ENCODE results near the gene OTOR. TPM values are rescaled to one million over a fixed set of nuclear protein-coding genes. Genes with fewer than 3 reads are reported as not detected.

Gene OTOR
- total RNA-seq, 1 experiment from 2014 or later = not detected

DNA sequence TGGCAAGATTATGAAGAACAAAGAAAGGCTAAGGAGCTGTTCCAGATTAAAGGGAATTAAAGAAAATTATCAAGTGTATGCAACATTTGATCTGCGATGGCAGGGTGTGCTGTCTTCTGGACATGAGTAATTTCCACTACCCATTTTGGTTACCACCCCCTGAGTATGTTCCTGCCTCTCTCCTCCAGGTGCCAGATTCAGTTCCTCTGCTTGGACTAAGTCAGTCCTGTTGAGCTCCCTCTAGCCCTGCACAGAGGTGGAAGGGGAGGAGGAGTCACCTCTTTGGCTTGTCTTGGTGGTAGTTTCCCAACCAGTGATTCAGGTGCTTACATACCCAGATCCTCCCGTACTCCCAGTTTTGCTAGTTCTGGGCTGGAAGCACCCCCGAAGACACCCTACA, 40.5 kb upstream of the OTOR start:
- in situ Hi-C loops (cut with HindIII; ENCODE audit: low pct_unique_long_range_greater_than_20kb, low sequenced_read_pairs) = no loop called here

DNA sequence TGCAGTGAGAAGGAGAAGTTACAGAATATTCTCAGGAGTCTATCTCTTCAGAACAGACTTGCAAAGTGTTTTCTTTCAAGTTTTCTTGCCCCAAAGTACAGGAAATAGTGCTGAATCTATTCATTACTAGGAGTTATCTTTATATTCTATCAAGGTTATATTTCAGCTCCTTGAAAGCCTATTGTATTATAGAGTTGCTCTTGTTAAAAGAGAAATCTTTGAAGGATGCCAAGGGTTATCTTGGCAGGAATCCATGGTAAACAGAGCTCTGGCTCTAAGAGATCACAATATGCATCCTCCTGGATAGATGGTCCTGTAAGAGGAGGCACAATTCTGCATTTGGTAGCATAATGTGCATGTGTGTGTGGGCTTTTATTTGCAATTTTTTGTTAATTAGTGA, 39.6 kb upstream of the OTOR start:
- Histone ChIP-seq H3K4me3 (ENCODE audit: low read depth in 2 of 2, low read length in 2 of 2) (no peak overlapping the region), H3K9me3 (ENCODE audit: control insufficient read depth, insufficient read depth, low read depth, low read length) (no peaks in the 10 kb centered on the region), H3K27me3 (ENCODE audit: control insufficient read depth, insufficient read depth, low read length) (peaks cover 5% of the 10 kb centered on the region; the same call in 1 of the 2 replicates), H3K36me3 (ENCODE audit: control insufficient read depth, insufficient read depth, low read length) (no peaks in the 10 kb centered on the region), H3K27ac (ENCODE audit: low read length) (no peak overlapping the region), H3K4me1 (ENCODE audit: control insufficient read depth, insufficient read depth, low read length) (no peaks in the 10 kb centered on the region)
- DNase-seq (ENCODE audit: low read depth, low spot score) (no peak), ATAC-seq (no peak)
- TF ChIP-seq TCF7L2 (IDR thresholded peaks at IDR 0.05; ENCODE audit: low read depth, low read length) = no peak
- TF ChIP-seq, protein P1, sequence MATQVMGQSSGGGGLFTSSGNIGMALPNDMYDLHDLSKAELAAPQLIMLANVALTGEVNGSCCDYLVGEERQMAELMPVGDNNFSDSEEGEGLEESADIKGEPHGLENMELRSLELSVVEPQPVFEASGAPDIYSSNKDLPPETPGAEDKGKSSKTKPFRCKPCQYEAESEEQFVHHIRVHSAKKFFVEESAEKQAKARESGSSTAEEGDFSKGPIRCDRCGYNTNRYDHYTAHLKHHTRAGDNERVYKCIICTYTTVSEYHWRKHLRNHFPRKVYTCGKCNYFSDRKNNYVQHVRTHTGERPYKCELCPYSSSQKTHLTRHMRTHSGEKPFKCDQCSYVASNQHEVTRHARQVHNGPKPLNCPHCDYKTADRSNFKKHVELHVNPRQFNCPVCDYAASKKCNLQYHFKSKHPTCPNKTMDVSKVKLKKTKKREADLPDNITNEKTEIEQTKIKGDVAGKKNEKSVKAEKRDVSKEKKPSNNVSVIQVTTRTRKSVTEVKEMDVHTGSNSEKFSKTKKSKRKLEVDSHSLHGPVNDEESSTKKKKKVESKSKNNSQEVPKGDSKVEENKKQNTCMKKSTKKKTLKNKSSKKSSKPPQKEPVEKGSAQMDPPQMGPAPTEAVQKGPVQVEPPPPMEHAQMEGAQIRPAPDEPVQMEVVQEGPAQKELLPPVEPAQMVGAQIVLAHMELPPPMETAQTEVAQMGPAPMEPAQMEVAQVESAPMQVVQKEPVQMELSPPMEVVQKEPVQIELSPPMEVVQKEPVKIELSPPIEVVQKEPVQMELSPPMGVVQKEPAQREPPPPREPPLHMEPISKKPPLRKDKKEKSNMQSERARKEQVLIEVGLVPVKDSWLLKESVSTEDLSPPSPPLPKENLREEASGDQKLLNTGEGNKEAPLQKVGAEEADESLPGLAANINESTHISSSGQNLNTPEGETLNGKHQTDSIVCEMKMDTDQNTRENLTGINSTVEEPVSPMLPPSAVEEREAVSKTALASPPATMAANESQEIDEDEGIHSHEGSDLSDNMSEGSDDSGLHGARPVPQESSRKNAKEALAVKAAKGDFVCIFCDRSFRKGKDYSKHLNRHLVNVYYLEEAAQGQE (IDR thresholded peaks at IDR 0.05; ENCODE audit: insufficient read depth in 1 of 2, low read depth in 2 of 2, low read length in 1 of 2) = no peak
- TF ChIP-seq, protein P2, sequence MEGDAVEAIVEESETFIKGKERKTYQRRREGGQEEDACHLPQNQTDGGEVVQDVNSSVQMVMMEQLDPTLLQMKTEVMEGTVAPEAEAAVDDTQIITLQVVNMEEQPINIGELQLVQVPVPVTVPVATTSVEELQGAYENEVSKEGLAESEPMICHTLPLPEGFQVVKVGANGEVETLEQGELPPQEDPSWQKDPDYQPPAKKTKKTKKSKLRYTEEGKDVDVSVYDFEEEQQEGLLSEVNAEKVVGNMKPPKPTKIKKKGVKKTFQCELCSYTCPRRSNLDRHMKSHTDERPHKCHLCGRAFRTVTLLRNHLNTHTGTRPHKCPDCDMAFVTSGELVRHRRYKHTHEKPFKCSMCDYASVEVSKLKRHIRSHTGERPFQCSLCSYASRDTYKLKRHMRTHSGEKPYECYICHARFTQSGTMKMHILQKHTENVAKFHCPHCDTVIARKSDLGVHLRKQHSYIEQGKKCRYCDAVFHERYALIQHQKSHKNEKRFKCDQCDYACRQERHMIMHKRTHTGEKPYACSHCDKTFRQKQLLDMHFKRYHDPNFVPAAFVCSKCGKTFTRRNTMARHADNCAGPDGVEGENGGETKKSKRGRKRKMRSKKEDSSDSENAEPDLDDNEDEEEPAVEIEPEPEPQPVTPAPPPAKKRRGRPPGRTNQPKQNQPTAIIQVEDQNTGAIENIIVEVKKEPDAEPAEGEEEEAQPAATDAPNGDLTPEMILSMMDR (IDR thresholded peaks at IDR 0.05) = no peak
- no peak for TF ChIP-seq POLR2AphosphoS5 (IDR thresholded peaks at IDR 0.05; ENCODE audit: low read depth, low read length)
- no peak for TF ChIP-seq SIN3A (IDR thresholded peaks at IDR 0.05; ENCODE audit: borderline replicate concordance, insufficient read depth, low read depth, low read length)
- ChIA-PET CTCF (no interaction called here), POLR2A (no interaction called here)
- intact Hi-C loops (cut with micrococcal nuclease; ENCODE audit: unreplicated experiment) = no loop called here
- BruUV-seq (replicated peaks) = no TSS peak
- in situ Hi-C loops (cut with HindIII; ENCODE audit: low pct_unique_long_range_greater_than_20kb, low sequenced_read_pairs) = no loop called here

More for the DNA sequence above, 40.5 kb upstream of the OTOR start:
- ChIA-PET POLR2A (no interaction called here), CTCF (no interaction called here)
- H3K4me3 ChIP-seq (ENCODE audit: low read depth in 2 of 2, low read length in 2 of 2) = no peak overlapping the region
- no peaks in the 10 kb centered on the region for H3K4me1 ChIP-seq (ENCODE audit: control insufficient read depth, insufficient read depth, low read length)
- H3K9me3 ChIP-seq (ENCODE audit: control insufficient read depth, insufficient read depth, low read depth, low read length) = no peaks in the 10 kb centered on the region
- TF ChIP-seq POLR2AphosphoS5 (IDR thresholded peaks at IDR 0.05; ENCODE audit: low read depth, low read length) (no peak), SIN3A (IDR thresholded peaks at IDR 0.05; ENCODE audit: borderline replicate concordance, insufficient read depth, low read depth, low read length) (no peak), TCF7L2 (IDR thresholded peaks at IDR 0.05; ENCODE audit: low read depth, low read length) (no peak)
- TF ChIP-seq, protein P1 (IDR thresholded peaks at IDR 0.05; ENCODE audit: insufficient read depth in 1 of 2, low read depth in 2 of 2, low read length in 1 of 2) = no peak
- TF ChIP-seq, protein P2 (IDR thresholded peaks at IDR 0.05) = no peak
- intact Hi-C loops (cut with micrococcal nuclease; ENCODE audit: unreplicated experiment) = no loop called here
- H3K36me3 ChIP-seq (ENCODE audit: control insufficient read depth, insufficient read depth, low read length) = no peaks in the 10 kb centered on the region
- peaks cover 5% of the 10 kb centered on the region; the same call in 1 of the 2 replicates for H3K27me3 ChIP-seq (ENCODE audit: control insufficient read depth, insufficient read depth, low read length)
- H3K27ac ChIP-seq (ENCODE audit: low read length) = no peak overlapping the region
- DNase-seq (ENCODE audit: low read depth, low spot score) (no peak), ATAC-seq (no peak)
- BruUV-seq (replicated peaks) = no TSS peak

Data from Panc1 (cell line).